Esophagus squamous epithelium (tissue), 4 donors: ENCODE measurements around the gene MRPL16.

ENCODE experiments used
- CTCF ChIP-seq, 6 experiments: fragments of 450-650 bp in 4 of 6; fragments of 200-600 bp in 2 of 6; sonication (generic) in 2 of 6; IDR thresholded peaks; one replicate each; pipeline ENCODE4 v1.5.1; 2016 to 2019; ENCODE audit warnings: antibody characterized with exemption in 6 of 6, mild to moderate bottlenecking in 4 of 6, moderate library complexity in 4 of 6
- POLR2A ChIP-seq, 4 donors: fragments of 450-650 bp; IDR thresholded peaks; one replicate each; pipeline ENCODE4 v1.6.1; 2017; ENCODE audit warnings: antibody characterized with exemption in 4 of 4, mild to moderate bottlenecking in 4 of 4, moderate library complexity in 3 of 4

GRCh38 chr11:59822989-59823566 lies 12.5 kb upstream of the MRPL16 start:
- peak; percentile 28 to 68 (median 46) for TF ChIP-seq CTCF (IDR thresholded peaks at IDR 0.05)
- no peak for TF ChIP-seq POLR2A (IDR thresholded peaks at IDR 0.05)
